GM21737 (cell line): Measurements from ENCODE around the gene DTNBP1.

ENCODE experiments used
- ATAC-seq: cut with Tn5 transposase; IDR thresholded peaks from one replicate; pipeline ENCODE4 v1.9.1; 2021; ENCODE audit warnings: mild to moderate bottlenecking, moderate library complexity; ENCODE audit not compliant: unreplicated experiment

DTNBP1 gene

DNA sequence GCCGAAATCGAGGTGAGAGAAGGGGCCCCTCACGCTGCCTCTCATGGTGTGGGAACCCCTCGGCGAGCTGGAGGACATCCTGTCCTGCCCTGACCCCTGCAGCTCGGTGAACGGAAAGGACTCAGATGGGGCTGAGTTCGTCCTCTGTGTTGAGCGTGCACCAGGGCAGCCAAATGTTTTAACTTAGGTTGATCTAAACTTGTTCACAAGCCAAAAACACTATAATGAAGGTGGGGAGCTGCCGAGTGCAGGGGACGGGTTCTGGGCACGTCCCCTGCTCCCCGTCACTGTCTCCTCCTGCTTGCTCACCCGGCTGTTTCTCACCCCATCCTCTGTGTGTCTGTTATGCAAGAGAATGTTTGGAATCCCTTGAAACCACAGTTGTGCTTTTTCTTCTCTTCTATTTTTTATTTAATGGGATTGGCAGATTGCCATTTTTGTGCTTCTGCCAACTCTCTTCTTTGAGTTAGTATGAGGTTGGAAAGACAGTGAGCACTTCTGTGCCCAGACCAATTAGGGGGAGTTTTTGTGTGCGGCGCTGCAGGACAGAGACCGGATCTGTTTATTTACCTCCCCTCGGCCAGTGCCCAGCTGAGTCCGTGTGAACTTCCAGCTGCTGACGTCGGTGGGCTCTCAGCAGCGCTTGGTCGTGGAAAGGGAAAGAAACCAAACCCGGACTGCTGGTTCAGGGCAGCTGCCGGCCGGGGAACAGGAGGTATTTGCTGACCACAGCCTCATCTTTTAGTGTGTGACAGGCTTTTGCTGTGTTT is 158.1 kb downstream of the DTNBP1 start:
- ATAC-seq, result no peak

- ATAC-seq, result no peak
Measured at GRCh38 chr6:15504040-15504495, 158.8 kb downstream of the DTNBP1 start.

GRCh38 chr6:15503346-15503680 is 159.5 kb downstream of the DTNBP1 start:
- ATAC-seq, result no peak

GRCh38 chr6:15502446-15503345 is 160.1 kb downstream of the DTNBP1 start:
- no peak for ATAC-seq

- ATAC-seq, result no peak
Measured at GRCh38 chr6:15501826-15502445, 160.9 kb downstream of the DTNBP1 start.

DNA sequence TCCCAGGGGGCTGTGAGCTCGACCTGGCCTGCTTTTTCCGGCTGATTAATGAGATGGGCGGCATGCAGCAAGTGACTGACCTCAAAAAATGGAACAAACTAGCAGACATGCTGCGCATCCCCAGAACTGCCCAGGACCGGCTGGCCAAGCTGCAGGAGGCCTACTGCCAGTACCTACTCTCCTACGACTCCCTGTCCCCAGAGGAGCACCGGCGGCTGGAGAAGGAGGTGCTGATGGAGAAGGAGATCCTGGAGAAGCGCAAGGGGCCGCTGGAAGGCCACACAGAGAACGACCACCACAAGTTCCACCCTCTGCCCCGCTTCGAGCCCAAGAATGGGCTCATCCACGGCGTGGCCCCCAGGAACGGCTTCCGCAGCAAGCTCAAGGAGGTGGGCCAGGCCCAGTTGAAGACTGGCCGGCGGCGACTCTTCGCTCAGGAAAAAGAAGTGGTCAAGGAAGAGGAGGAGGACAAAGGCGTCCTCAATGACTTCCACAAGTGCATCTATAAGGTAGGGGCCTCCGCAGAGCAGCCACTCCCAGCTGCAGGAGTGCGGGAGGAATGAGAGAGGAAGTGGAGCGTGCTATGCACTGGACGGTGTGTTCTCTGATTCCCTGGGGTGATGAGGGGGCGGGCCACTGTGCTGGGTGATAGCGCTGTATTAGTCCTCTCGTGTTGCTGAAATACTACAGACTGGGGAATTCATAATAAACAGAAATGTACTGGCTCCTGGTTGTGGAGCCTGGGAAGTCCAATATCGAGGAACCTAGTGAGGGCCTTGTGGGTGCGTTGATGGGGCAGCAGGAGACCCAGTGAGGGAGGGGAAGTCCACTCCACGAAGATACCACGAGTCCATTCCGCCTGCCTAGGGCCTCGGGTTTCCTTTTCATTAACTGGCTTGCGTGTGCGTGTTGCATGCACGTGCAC is 161.7 kb downstream of the DTNBP1 start:
- ATAC-seq, result no peak

DNA sequence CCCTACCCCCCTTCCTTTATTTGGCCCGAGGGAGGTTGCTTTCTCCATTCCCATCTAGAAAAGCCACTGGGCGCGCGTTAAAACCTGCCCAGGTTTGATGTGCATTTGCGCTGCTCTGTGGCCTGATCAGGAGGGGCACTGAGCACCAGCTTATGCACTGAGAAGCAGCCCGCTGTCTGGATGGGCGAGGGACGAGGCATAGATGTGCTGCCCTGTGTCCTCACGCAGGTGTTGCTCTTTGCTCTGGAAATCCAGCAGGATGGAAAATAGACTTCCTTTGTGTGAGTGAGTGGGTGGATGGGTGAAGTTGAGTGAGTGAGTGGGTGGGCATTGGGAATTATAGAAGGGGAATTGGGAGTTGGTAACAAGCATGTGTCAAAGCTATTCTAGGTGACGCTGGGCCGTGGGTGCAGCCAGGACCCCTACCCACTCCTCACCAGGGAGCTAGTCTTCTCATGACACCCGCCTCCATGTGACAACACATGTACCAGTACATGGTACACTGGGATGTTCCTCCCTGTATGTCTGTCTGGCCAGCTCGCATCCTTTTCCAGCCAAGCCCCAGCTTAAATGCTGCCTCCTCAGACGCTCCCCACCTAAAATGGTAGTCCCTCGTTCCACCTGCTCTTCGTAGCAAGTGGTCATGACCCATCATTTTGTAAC is 162.6 kb downstream of the DTNBP1 start:
- no peak for ATAC-seq

- ATAC-seq, result no peak
Measured at GRCh38 chr6:15499591-15499990, 163.2 kb downstream of the DTNBP1 start.

DNA sequence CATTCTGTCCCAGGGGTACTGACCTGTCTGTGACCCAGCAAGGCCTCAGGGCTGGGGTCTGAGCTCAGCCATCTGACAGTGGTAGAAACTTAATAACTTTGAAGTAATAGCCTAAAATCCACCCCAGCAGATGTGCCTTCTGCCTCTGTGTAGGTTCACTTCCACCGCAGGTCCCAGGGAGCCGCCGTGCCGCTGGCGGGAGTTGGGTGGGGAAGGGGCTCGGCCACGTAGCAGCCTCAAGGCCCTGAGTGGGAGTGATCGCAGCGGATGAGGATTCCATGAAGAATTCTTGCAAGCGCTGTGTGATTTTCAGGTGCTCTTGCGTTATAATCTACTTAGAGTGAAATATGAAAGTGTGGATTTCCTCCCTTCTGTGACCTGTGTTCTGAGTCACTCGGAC is 163.7 kb downstream of the DTNBP1 start:
- ATAC-seq, result no peak

GRCh38 chr6:15498640-15499039 is 164.2 kb downstream of the DTNBP1 start:
- no peak for ATAC-seq

GRCh38 chr6:15496345-15497131 is 166.3 kb downstream of the DTNBP1 start:
- ATAC-seq, result no peak

- no peak for ATAC-seq
Measured at GRCh38 chr6:15495375-15495901, 167.4 kb downstream of the DTNBP1 start.

DNA sequence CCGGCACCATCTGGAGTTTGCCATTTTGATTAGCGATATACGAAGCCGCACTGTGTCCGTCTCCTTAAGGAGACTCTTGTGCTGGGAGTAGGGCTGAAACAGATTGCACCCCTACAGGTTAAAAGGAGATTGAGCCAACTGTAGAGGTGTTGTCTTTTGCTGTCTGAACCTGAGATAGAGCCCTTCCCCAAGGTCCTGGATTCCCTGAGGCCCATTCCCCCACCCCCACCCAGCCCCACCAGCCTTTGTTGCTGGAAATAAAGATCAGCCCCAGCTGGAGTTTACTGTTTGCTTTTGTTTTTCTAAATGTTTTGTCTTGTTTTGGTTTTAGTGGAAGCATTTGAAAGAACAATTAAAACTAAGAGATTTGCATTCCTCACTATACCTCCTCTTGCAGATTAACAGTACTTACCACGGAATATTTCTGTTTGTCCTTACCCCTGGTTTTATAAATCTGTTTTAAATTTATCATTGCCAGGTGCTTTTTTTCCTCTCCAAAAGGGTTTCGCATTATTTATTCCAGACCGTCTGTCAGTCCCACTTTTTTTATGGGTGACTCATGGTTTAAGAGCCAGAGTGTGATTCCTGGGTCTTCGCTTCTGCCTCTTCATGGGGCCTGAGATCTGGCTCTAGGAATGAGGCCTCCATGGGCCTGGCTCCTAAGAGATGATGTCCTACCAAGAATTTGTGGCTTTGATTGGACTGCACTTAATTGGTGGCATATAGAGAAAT is 169.2 kb downstream of the DTNBP1 start:
- no peak for ATAC-seq

GRCh38 chr6:15491986-15492269 is 170.9 kb downstream of the DTNBP1 start:
- no peak for ATAC-seq

DNA sequence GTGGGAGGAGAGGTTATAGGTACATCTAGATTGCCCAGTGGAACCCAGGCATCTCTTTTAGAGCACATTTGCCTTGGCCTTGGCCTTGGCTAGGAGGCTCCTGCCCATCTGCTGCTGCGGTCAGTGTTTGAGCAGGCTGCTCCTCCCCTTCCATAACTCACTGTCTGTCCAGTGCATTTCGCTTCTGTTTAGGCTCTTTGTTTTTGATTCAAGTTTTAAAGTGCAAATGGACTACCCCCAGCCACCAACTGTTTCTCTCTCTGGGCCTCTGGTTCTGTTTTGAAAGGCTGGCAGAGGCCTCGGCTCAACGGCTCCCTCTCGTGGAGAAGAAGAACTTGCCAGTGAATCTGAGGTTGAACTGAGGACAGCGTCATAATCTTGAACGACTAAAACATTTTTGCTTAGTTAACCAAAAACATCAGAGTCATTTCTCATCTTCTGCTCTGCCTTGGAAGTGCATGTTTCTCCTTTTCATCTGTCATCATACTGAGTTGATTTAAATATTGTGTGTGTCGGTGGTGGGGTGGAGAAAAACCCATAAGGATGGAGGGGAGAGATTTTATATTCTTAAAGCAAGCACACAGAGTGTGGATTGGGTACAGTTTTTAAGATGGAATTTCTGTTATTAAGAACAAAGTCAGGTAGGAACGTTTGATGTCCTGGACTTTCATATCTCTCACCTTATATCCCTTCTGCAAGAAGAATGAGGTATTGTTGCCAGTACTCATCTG is 171.4 kb downstream of the DTNBP1 start:
- no peak for ATAC-seq

- ATAC-seq, result no peak
Measured at GRCh38 chr6:15490242-15491100, 172.4 kb downstream of the DTNBP1 start.
